ENCODE measurements around the gene CREB1.

Gene CREB1

DNA sequence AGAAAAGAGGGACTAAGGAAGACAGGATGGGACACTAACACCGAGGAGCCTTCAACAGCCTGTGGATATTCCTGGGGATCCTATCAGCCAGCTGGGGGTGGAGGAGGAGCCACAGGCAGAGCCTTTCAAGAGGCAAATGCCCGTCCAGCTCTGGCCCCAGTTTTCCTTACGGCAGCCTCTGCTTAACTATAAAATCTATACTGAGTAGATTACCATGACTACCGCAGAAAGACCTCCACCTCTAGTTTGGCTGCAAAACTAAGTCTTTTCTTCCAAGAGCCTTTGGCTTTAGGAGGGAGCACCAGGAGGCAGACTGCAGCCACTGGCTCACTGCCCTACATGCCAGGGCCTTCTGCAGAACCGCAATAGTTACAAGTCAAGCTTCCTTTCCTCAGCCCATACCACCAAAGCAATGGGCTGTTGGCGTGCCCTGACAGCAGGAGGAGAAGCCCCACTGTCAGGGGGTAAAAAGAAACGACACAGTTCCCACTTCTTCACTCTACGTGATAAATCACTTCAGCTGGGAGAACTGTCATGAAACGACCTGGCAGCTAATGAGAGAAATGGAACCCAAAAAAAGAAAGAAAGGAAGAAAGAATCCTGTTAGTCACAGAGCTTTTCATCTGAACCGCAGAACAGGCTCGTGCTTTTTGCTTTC lies 25.1 kb upstream of the CREB1 start:
- DNase-seq (ENCODE audit: low spot score), result no peak

DNA sequence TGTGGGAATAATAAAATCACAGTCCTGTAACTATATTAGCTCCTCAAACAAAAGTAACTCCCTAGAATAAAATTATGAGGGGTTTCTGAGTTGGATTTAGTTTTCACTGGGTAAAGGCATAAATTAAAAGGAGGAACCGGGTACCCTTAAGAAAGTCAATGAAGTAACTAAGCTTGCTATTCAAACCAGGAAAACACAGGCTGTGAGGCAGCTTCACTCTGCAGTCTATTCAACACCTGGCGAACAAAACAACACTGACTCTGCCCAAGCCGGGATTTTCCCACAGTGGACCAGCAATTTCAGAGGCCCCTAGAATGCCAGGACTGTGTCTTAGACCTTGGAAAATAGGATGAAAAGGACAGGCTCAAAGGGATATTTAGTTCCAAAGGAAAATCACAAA lies 24.6 kb upstream of the CREB1 start:
- no peak for DNase-seq (ENCODE audit: low spot score)

DNA sequence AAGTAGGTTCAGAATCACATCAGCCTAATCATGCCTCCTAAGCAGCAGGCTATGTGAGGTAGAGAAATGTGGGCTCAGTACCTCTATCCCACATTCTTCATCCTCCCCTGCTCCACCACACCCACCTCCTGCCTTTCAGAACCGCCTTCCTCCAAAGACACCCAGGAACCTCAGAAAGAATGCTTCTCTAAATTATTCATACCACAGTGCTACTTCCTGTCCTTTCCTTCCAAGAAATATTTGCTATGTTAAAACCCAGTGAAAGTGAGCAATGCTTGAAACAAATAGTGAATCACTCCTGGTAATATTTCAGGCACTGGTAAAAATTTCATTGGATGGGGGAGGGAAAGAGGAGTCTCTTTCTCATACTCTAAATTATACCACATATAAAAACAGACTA lies 24.0 kb upstream of the CREB1 start:
- DNase-seq (ENCODE audit: low spot score), result peak; percentile 53

DNA sequence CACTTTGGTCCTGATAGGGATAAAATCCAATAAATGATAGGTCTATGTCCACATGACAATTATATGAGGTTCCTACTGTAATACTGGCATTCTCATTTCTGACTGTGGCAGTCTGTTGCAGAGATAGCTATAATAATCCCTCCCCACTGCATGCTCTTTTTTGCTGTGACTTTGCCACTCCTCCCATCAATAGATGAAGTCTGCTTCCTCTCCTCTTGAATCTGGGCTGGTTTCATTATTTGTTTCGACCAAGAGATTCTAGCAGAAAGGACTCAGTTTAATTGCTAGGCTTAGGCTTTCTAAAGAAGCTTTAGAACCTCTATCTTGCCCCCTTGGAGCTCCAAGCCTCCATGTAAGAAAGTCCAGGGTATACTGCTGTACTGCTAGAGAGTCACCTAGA lies 23.3 kb upstream of the CREB1 start:
- DNase-seq (ENCODE audit: low spot score), result no peak

DNA sequence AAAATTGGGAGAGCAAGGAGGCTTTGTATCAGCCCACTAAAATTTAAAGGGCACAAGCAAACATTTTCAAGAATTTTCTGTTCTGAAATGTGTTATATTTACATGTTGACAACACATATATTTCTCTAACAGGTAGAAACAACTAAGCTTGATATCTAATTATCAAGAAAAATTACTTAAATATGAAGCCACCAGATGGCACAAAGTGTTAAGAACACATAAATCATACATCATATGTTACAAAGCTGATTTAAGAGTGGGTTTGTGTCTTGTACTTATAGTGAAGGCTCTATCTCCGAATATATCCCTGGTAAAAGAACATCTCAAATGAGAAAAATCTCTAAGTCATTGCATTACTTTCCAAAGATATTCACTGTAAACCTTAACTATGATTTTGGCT lies 19.6 kb upstream of the CREB1 start:
- no peak for DNase-seq (ENCODE audit: low spot score)

DNA sequence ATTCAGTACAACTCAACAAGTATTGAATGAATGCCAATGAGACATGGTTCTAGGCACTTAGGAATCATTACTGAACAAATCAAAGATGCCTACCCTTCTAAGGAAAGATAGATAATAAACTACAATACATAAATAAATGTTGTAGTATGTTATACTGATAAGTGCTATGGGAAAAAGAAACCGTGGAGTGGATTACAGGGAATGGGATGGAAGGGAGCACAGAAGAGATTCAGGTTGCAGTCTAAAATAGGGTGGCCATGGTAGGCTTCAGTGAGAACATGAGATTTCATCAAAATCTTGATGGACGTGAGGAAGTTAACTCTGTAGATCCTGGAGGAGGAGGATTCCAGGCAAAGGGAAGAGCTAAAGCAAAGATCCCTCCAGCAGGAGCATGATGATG lies 17.9 kb upstream of the CREB1 start:
- DNase-seq (ENCODE audit: low spot score), result no peak

DNA sequence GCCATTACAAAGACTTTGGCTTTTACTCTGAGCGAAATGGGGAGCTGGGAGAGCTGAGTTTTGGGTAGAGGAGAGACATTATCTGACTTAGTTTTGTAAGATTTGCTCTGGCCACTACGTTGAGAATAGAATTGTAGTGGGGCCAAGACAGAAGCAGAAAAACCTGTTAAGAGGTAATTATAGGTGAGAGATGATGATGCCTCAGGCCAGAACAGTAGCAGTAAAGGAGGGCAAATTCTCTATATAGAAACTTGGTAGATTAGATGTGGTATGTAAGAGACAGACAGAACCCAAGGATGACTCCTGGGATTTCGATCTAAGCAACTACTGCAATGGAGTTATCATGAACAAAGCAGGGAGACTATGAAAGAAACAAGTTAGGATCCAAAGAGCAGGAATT lies 17.4 kb upstream of the CREB1 start:
- DNase-seq (ENCODE audit: low spot score), result no peak

DNA sequence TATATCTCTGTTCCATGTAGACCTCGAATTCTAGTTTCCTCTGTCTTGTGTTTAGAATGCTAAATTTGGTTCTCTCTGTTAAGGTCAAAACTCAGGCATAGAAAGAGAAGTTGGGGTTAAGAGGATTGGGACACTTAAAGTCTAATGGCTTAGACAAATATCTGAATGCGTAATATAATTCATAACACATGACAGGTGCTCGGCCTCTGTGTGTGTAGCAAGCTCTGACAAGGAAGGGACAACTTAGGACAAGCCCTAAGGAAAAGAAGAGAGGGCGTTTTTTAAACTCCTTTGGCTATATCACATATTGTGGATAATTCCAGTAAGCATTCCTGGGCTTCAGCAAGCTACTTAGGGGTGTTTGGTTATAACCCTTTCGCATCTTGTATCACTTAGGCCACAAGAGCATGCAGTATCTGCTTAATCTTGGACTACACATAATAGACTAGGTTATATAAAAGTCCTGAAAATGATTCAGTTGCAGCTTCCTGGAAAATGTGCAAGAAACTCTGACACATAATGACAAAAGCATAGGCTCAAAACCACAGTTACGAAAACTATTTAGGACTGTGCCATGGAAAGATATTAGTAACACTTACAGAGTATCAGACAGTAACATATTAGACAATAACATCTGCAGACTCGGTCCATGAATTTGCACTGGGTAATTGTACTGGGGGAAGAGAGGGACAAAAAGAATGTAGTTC lies 16.1 kb upstream of the CREB1 start:
- no peak for DNase-seq (ENCODE audit: low spot score)

DNA sequence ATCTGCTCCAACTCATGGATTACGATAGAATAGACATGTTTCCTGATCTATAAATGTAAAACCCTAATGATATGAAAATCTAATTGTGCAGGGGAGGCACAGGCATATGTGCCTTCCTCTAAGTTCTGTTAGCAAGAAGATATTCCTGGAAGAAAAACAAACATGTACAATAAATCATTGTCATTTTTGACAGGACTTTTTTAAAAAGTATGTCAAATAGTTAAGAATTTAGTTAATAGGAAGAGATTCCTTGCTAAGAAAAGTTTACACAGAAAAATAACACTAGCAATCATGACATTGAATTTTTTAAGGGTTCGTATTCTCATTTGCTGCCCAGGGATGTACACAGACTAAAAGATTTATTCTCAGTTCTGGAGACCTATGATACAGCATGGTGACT lies 15.3 kb upstream of the CREB1 start:
- DNase-seq (ENCODE audit: low spot score), result no peak

DNA sequence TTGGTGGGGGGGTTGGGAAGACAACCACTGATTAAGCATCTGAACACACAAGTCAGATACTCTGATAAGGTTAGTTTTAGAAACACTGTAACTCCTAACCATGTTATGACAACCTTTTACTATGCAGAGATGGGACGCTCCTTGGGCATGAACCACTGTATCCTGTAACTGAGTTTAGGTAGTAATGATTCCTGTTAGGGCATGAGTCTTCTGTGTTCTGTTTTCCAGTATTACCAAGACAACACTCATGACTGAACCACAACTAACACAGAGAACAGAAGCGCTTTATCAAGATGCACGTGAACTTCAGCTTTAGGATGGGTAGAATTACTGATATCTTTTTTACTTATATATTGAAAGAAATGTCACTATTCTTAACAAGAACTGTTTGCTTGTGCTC lies 14.1 kb upstream of the CREB1 start:
- peak; percentile 38 for DNase-seq (ENCODE audit: low spot score)

DNA sequence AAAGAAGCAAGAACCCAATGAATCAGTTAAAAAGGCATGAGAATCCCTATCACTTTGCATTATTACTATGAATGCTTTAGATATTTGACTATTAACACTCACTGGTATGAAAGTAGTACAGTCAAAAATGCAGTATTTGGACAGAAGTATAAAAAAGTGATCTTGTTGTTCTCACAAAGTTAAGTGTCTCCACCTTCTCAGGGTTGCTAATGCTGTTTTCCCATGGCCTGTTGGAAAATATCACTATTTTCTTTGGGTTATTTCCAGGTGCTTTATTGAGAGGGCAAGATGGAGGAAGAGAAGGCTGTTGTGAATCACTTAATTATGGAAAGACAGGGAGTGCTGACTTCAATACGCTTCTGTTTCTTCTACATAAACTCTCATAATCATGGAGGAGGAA lies 13.6 kb upstream of the CREB1 start:
- no peak for DNase-seq (ENCODE audit: low spot score)

DNA sequence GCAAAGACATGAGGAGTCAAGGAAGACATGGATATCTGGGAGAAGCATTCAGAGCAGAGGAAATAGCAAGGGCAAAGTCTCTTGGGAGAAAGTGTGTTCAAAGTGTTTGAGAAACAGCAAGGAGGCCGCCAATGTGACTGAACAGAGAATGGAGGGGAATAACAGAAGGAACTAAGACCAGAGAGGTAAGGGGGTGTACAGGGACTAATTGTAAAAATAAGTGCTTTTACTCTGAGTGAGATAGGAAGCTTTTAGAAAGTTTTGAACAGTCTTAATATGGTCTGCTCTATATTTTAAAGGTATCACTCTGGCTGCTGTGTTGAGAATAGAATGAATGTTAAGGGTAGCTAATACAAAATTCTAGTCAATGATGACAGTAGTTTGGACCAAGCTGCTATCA lies 6.8 kb upstream of the CREB1 start:
- no peak for DNase-seq (ENCODE audit: low spot score)

DNA sequence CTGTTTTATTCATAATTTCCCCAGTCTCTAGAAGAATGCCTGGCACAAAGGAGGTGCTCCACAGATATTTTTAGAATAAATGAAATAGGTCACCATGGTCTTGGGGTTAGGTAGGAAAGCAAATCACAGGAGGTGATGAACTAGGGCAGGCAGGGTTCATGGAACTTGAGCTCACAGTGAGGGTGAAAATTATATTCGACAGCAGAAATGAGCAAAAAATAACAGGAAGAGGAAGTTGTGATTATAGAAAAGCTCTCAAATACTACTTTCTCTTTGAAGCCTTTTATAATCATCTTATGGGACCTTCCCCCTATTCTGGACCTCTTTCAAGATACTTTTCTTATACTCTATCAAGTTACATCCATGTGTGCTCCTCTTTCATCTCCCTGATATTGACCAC lies 4.5 kb upstream of the CREB1 start:
- no peak for DNase-seq (ENCODE audit: low spot score)

DNA sequence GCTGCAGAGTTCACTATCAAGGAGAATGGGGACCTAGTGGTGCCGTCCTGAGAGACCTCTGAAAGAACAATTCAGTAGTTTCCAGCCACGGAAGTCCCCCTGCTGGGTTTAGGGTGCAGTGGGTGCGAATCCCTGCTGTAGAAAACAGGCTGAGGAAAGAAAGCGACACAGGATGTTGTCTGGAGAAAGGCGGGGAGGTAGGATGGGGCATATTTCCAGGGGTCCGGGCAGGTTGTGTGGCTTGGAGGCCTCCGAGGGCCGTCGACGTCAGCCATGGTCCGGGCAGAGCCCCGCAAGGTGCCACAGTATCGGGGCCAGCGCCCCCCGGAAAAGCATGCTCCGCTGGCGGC lies 807 bp upstream of the CREB1 start:
- DNase-seq (ENCODE audit: low spot score), result no peak

DNA sequence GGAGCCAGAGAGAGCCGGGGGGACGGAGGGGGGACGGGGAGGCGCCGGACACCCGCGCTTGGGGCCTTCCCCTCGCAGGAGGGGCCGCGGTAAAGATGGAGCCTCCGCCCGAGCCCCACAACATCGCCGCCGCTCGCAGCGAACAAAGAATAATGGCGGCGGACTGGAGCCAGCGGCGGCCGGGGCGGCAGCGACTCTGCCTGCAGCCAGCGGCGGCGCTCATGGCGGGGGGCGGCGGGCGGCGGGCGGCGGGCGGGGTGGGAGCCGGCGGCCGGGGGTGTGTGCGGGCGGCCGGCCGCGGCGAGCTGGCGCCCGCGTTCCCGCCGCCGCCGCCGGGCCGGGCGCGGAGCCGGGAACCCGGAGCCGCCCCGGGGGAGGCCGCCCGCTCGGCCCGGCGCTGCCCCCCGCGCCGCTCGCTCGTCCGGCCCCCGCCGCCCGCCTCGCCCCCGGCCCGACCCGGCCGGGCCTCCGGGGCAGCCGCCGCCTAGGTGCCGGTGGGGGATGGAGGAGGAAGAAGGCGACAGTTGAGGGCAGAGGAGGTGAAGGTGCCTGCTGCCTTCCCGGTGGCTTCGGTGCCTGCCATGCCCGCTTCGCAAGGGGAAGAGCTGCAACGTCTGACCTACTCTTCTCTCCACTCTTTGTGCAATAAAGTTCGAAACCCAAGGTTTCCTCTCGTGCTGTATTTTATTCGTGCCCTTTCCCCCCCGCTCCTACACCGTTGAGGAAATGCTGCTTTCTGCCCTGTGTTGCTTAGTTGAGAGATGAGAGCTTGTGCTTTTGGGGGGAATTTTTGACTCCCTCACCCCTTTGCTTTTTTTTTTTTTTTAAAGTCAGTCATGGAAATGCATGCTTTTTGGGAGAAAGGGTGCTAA lies 634 bp downstream of the CREB1 start:
- DNase-seq (ENCODE audit: low spot score), result peak; percentile 39

DNA sequence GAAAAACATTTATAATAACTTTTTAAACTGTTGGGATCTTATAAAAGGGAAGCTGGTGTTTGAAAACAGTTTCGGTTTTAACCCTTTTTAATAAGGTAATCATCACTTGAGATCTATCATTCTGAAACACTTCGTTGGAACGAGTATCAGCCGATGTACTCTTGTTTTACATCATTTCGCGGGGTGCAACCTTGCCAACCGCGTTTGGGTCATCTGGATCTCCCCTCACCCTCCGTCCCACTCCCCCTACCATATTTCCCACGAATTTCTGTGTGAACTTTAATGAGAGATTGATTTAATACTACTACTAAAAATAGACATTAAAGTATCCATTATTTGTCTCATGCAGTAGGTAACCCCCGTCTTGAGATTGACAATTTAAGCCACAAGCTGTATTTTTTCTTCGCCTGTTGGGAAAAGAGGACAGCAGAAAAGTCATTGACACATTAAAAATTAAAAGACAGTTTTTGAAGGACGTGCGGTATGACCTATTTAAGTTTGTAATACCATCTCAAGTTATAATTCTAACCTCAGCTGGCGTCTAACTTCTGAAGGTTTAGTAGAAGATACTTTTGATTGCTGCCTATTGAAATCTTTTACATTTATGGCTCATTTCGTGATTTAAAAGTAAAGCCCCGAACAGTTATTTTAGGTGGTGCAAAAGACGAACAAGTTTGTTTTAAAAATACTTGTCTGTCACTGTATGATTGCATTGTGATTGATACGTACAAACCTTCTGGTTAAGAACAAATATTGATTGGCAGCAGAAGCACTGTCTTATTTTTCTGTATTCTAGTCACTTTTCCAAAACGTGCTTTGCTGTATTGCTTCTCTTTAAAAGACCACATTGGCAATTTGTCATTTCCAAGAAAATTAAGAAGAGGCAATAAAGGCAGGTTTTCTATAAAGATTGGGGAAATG lies 1.5 kb downstream of the CREB1 start:
- DNase-seq (ENCODE audit: low spot score), result no peak

DNA sequence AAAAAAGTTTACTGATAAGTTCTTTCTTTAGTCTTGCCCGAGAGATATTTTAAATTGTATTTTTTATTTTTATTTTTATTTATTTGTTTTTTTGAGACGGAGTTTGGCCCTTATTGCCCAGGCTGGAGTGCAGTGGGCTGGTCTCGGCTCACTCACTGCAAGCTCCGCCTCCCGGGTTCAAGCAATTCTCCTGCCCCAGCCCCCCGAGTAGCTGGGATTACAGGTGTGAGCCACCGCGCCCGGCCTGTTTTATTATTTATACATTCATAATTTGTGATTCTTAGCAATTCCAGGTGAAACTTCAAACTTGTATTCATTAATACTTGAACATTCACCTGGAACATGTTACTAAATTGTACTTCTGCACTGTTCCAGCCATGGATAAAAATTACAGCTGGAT lies 2.9 kb downstream of the CREB1 start:
- DNase-seq (ENCODE audit: low spot score), result no peak

DNA sequence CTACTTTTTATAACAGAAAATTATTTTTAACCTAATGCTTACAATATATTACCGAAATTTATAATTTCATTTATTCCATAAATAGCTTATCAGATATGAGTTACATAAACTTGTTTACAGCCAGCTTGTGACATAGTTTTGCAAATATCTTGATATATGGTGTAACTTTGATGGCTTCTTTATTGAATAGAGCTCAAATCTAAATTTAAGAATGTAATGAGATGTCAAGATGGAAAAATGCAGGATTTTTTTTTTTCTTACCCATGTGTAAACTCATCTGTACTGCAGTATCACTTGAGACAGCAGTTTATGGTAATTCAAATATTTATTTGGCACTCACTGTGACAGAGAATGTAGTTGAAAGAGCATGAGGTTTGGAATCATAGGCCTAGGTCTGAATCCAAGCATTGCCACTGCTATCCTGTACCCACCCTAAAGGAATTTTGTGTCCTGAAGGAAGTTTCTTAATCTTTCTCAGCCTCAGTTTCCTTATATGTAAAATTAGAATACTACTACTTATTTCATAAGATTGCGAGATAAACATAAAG lies 3.8 kb downstream of the CREB1 start:
- DNase-seq (ENCODE audit: low spot score), result no peak

DNA sequence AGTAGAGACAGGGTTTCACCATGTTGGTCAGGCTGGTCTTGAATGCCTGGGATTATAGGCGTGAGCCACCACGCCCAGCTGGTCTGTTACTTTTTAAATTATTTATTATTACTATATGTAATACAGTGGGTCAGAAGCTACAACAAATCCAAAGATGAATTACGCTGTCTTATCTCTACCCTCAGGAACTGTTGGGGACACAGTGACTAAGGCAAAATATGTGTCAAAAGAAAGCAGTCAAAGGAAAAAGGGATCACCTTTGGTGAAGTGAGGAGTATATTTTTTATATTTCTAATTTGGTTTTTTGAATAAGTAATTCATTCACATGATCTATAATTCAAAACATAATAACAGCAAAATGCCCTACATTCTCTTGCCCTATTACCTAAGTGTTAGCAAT lies 4.7 kb downstream of the CREB1 start:
- no peak for DNase-seq (ENCODE audit: low spot score)

DNA sequence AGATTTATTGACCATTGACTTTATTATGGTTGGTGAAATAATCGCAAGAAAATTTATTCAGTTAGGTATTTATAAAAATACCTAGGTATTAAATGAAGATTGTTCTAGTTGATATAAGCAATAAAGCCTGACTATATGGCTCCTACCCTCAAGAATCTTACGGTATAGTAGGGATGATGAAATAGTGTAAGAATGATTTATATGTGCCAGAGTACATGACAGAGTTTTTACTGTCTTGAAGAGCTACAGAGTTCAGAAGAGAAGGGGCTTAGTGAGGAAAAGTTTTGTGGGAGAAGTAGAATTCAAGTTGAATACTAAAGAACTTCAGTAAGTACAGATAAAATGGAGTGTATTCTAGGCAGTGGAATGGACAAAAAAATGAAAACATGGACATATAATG lies 9.7 kb downstream of the CREB1 start:
- DNase-seq (ENCODE audit: low spot score), result no peak

DNA sequence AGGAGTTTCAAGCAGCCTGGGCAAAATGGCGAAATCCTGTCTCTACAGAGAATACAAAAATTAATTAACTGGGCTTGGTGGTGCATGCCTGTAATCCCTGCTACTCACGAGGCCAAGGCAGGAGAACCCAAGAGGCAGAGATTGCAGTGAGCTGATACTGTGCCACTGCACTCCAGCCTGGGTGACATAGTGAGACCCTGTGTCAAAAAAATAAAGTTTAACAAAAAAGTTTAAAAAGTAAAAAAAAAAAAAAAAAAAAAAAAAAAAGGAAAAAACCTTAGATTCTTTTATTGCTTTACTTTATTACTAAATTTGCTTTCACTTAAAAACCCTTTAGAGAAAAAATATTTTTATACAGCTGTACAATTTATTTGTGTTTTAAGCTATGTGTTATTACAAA lies 10.7 kb downstream of the CREB1 start:
- DNase-seq (ENCODE audit: low spot score), result no peak

DNA sequence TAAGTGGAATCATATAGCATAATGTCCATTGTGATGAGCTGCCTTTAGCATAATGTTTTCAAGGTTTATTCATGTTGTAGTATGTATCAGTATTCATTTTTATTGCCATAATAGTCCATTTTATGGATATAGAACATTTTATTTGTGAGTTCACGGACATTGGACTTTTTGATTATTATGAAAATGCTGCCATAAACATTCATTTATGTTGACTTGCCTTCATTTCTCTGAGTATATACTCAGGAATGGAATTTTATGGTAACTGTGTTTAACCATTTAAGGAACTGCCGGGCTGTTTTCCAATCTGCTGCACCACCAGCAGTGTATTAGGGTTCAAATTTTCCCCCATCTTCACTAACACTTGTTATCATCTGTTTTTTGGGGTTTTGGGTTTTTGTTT lies 12.2 kb downstream of the CREB1 start:
- DNase-seq (ENCODE audit: low spot score), result no peak

All from COLO829 (cell line).